Stimulated activated naive CD8-positive, alpha-beta T cell treated with anti-CD3 and anti-CD28 coated beads, Interleukin-15, Interleukin-2, amounts not matched to agents 100 U/mL and 50 U/mL, for 24 hours (primary cell): Measurements from ENCODE around the gene KLF9.

Experiments
- ATAC-seq: fragments of 150-1000 bp; cut with Tn5 transposase; one replicate; pipeline ENCODE4 v1.10.0; 2021
- DNase-seq: peaks from one replicate; pipeline ENCODE4 v3.0.0; 2021

KLF9 gene

GRCh38 chr9:70413799-70414775 is at the start of gene KLF9:
Gene KLF9 (minus strand): TSS chr9:70414657. CDS start chr9:70413363, 1,294 bp downstream.
- ATAC-seq (peak; percentile 74), DNase-seq (peak; percentile 84)

GRCh38 chr9:70463877-70464276 is 49.4 kb upstream of the KLF9 start:
- DNase-seq, result no peak
- no peak for ATAC-seq

GRCh38 chr9:70462300-70462699 is 47.8 kb upstream of the KLF9 start:
- DNase-seq (no peak), ATAC-seq (no peak)

GRCh38 chr9:70457235-70457634 is 42.8 kb upstream of the KLF9 start:
- ATAC-seq (no peak), DNase-seq (no peak)

- ATAC-seq, result no peak
Observed at GRCh38 chr9:70455993-70456704, 41.7 kb upstream of the KLF9 start.

GRCh38 chr9:70452365-70452764 is 37.9 kb upstream of the KLF9 start:
- DNase-seq (no peak), ATAC-seq (no peak)

More at GRCh38 chr9:70455993-70456704, 41.7 kb upstream of the KLF9 start:
- DNase-seq, result no peak

- ATAC-seq (no peak), DNase-seq (no peak)
Observed at GRCh38 chr9:70451765-70452164, 37.3 kb upstream of the KLF9 start.

- no peak for ATAC-seq
- no peak for DNase-seq
Observed at GRCh38 chr9:70450738-70451137, 36.3 kb upstream of the KLF9 start.

GRCh38 chr9:70449461-70449860 is 35.0 kb upstream of the KLF9 start:
- ATAC-seq (no peak), DNase-seq (no peak)

GRCh38 chr9:70448919-70449318 is 34.5 kb upstream of the KLF9 start:
- ATAC-seq (no peak), DNase-seq (no peak)

- ATAC-seq (no peak), DNase-seq (no peak)
Observed at GRCh38 chr9:70444904-70445303, 30.4 kb upstream of the KLF9 start.

- ATAC-seq, result no peak
- no peak for DNase-seq
Observed at GRCh38 chr9:70442328-70442848, 27.9 kb upstream of the KLF9 start.

GRCh38 chr9:70441622-70442021 is 27.2 kb upstream of the KLF9 start:
- DNase-seq, result no peak
- no peak for ATAC-seq

GRCh38 chr9:70439991-70440706 is 25.7 kb upstream of the KLF9 start:
- DNase-seq (no peak), ATAC-seq (no peak)

GRCh38 chr9:70438341-70438928 is 24.0 kb upstream of the KLF9 start:
- ATAC-seq (no peak), DNase-seq (no peak)

GRCh38 chr9:70435948-70436347 is 21.5 kb upstream of the KLF9 start:
- no peak for DNase-seq
- no peak for ATAC-seq

GRCh38 chr9:70429899-70430298 is 15.4 kb upstream of the KLF9 start:
- DNase-seq (no peak), ATAC-seq (no peak)

- DNase-seq (no peak), ATAC-seq (no peak)
Observed at GRCh38 chr9:70428781-70429180, 14.3 kb upstream of the KLF9 start.

- DNase-seq (no peak), ATAC-seq (no peak)
Observed at GRCh38 chr9:70427161-70427945, 12.9 kb upstream of the KLF9 start.

GRCh38 chr9:70425192-70425591 is 10.7 kb upstream of the KLF9 start:
- ATAC-seq, result no peak

GRCh38 chr9:70422371-70423043 is 8.1 kb upstream of the KLF9 start:
- ATAC-seq (no peak), DNase-seq (no peak)

More at GRCh38 chr9:70425192-70425591, 10.7 kb upstream of the KLF9 start:
- DNase-seq, result no peak
